ENCODE measurements around the gene KCNA10.
A peak's percentile ranks its signal among the peaks of the same experiment; 100 is the strongest.

Gene KCNA10

GRCh38 chr1:110495926-110496600 lies 22.9 kb downstream of the KCNA10 start:
- peak; percentile 89 for DNase-seq

- DNase-seq: no peak
Measured at GRCh38 chr1:110494522-110495406, 24.2 kb downstream of the KCNA10 start.

DNA sequence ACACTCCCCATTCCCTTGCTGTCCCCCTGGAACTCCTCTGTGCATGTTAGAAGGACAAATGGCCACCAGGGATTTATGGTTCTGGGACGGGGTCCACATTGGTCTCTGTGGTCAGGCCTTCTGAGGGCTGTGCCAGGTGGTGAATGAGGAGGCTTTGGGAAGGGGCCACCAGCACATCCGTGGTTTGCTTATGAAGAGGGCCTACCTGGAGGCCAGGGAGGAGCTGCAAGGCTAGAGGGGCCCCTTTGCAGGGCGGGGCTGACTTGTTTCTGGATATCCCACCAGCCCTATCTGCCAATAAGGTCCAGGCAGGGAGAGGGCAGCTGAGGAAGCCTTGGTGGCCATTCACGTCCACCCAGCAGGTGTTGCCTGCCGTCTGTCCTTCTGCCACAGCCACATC lies 24.9 kb downstream of the KCNA10 start:
- DNase-seq: no peak

- DNase-seq: no peak
Measured at GRCh38 chr1:110493059-110493699, 25.8 kb downstream of the KCNA10 start.

DNA sequence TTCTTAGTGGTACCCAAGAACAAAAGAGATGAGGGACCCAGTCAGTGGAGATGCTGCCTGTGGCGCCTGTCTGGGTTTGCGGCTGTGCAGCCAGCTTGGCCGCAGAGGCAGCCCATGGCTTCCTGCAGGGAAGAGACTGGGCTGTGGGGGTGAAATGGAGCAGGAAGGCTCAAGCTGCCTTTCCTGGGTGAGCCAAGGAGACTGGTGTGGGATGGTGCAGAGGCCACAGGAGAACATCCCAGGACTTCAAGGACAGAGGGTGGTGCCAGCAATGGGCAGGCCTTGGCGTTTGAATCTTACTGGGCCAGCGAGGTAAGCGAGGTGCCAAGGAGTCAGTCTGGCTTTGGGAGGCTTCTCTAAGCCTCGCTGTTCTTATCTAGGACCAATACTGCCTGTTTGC lies 26.4 kb downstream of the KCNA10 start:
- DNase-seq: no peak

DNA sequence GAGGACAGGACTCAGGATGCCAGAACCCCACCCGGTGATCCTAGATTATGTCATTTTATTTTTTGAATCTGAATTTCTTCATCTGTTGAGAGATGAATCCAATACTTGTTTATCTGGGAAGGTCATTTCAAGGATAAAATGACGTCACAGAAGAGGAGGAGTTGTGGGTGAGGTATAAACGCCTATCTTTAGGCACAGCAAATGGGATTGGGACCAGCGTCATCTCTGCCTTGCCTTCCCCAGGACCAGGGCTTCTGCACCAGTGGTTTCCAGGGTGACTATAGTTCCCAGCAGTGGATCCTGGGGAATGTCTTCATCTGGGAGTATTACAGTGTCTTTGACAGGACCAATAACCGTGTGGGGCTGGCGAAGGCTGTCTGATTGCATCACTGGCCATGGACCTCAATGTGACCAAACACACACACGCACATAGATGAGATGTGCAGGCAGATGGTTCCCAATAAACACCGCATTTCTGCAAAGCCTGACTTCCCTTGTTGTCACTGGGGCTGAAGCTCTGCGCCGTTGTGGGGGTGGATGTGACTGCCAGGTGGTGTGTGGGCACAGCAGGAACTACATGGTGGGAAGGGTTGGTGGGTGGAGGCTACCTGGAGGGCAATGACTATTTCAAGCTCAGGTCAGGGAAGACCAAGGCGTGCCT lies 28.1 kb downstream of the KCNA10 start:
- DNase-seq: peak in 1 of 3 donors; percentile 45

GRCh38 chr1:110489973-110490542 lies 28.9 kb downstream of the KCNA10 start:
- no peak for DNase-seq

DNA sequence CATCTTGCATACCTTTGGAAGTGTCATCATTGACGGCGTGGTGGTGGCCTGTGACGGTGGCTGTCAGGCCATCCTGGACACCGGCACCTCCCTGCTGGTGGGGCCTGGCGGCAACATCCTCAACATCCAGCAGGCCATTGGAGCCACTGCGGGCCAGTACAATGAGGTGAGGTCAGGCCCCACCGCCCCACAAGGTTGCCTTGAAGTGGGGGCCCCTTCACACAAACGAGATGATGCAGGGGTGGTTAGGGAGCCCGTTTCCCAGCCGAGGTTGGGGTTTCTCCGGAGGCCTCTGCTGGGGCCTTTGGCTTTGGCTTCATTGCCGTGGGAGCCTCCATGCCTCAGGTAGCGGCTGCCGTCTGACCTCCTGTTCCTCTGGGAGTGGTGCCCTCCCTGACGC lies 29.6 kb downstream of the KCNA10 start:
- no peak for DNase-seq

DNA sequence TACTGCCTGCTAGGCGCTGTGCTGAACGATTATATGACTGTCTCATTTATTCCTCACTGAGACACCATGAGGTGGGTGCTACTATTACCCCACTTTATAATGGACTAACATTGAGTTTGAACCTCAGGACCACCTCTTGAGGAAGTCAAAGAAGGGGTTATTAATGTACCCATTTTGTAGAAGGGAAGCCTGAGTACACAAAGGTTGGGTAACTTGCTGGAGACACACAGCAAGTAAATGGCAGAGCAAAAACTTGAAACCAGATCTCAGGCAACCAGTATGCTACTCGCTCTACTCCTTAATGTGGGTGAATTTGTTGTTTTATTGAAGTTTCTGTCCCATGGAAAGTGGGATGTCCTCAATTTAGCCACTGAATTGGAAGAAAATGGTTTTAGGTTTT lies 30.1 kb downstream of the KCNA10 start:
- no peak for DNase-seq

- DNase-seq: no peak
Measured at GRCh38 chr1:110488161-110488560, 30.8 kb downstream of the KCNA10 start.

DNA sequence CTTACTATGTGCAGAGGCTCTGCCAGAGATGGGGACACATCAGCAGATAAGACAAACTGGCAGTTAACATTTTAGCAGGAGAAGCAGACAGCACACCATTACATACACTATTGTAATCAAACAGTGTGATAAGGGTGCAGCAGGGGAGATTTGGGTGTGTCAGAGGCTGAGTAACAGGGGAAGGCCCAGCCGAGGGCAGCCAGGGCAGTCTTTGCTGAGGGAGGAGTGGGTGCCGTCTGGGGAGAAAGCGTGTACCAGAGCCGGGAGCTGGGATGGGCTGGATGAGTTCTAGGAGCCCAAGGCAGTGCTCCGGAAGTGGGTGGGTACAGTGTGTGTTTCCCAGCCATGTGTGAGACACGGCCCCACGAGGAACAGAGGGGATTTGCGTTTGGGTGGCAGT lies 31.2 kb downstream of the KCNA10 start:
- DNase-seq: no peak

DNA sequence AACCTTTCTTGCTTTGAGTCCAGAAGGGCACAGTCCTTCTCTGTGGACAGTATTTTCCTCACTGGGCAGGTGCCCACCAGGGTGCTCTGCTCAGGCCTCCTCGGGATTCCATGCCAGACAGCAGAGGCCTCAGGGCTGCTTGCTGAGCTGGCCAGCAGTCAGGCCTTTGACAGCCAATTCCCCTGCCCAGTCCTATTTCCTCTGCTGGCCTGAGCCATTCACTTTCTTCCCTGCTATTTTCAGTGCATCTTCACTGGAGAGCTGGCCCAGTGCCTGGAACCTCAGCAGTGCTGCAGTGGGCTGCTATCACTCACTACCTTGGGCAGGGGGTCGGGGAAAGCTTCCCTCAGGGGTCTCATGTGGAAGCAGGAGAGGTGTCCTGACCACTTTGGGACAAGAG lies 33.2 kb downstream of the KCNA10 start:
- no peak for DNase-seq

GRCh38 chr1:110484801-110485200 lies 34.2 kb downstream of the KCNA10 start:
- no peak for DNase-seq

DNA sequence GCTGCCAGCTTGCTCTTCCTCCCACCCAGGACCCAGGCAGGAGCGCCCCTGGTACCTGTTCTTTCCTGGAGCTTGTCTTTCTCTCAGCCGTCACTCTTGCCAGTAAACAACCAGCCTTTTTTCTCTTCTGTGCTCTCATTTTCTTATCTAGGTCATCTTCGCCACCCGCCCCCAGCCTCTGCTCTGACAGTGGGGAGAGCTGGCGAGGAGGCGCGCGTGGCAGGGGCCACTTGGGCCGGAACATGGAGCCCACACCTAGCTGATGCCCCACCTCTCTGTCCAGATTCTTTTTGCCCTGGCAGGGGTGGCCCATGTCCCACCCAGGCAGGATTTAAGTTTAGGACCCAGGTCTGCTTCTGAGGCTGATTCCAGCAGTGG lies 35.7 kb downstream of the KCNA10 start:
- DNase-seq: no peak

- peak; percentile 44 to 59 (median 49) for DNase-seq
Measured at GRCh38 chr1:110482662-110483307, 36.2 kb downstream of the KCNA10 start.

- no peak for DNase-seq
Measured at GRCh38 chr1:110481968-110482623, 36.9 kb downstream of the KCNA10 start.

- DNase-seq: no peak
Measured at GRCh38 chr1:110480356-110481096, 38.4 kb downstream of the KCNA10 start.

DNA sequence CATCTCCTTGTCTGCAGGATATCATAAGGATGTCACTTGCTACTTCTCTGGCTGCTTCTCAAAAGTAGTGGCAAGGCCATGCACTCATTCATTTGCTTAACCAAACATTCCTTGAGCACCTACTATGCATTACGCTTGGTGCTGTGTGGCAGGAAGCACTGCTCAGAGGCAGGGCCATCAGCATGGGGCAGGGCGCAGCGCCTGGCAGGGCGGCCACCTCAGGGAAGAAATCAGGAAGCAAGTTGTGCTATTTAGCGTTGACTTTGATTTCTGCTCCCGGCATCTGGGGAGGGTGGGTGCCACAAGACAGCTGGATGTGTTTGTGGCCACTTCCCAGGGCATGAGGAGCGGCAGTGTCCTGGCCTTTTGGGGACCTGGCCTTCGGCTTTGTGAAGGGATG lies 40.1 kb downstream of the KCNA10 start:
- no peak for DNase-seq

DNA sequence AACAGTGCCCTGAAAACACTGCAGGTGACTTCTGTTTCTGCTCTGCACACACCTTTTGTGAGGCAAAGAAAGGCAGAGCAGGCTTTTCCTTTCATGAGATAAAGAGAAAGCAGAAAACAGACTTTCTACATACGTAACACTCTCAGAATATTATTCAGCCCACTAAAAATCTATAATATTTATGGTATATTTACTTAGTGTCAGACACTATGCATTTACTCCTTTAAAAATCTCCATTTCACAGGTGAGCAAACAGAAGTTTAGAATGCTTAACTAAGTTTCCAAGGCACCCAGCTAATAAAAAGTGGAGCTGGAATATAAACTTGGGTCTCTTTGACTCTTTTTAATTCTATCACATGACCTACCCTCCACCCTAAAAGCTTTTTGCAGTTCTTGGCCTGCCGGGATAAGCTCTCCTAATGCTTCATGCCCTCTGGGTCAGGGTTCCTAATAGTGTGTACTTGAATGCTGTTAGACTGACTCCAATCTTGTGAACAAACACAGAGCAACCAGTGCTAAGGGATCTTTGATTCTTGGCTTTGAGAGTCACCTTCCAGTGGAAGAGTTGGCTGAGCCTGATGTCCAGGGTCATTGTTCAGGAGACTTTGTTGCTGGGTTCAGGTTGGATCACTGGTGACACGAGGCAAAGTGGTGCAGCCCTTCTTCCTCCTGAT lies 40.9 kb downstream of the KCNA10 start:
- DNase-seq: no peak

DNA sequence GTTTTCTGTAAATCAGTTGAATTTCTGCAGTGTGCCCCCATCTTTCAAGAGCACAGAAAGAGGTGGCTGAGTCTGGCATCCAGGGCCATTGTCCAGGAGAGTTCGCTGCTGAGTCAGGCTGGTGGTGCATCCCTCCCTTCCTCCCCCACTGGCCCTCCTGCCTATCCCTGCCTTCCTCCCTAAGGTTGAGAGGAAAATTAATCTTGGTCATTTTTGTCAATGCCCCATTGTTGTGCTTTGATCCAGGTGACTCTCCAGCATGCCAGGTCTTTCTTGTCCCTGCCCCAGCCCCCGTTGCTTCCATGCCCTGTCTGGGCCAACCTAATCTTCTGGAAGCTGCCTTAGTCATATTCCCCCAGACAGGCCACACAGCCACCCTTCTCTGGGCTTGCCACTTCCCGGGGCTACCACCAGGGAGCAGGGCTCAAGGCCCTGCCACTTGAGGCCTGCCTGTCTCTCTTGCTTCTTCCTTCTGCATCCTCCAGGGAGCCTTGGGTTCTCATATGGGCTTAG lies 41.5 kb downstream of the KCNA10 start:
- DNase-seq: peak in 2 of 3 donors; percentile 31 to 42

All from suppressor macrophage treated with lipopolysaccharide for 1 hour (primary cell).